Stimulated activated CD8-positive, alpha-beta memory T cell treated with anti-CD3 and anti-CD28 coated beads, Interleukin-15, amount 100 ng/mL, for 4 hours (primary cell): ENCODE data around the gene HKDC1.
"Not testable (repeated sequence)": the region's sequence is repeated elsewhere in the genome, so short reads cannot be mapped to it uniquely, and the experiment has no call there.

Experiments used
- DNase-seq, 2 donors: peaks; one replicate each; pipeline ENCODE4 v3.0.0-alpha.2; 2020; ENCODE audit warnings: low read depth in 2 of 2

The HKDC1 gene

GRCh38 chr10:69278446-69278963, 58.4 kb downstream of the HKDC1 start, which contains the start of gene HK1:
Gene HK1, plus strand, starts transcription at chr10:69278496.
- no peak for DNase-seq

GRCh38 chr10:69279110-69279509, 59.0 kb downstream of the HKDC1 start:
- no peak for DNase-seq

DNA sequence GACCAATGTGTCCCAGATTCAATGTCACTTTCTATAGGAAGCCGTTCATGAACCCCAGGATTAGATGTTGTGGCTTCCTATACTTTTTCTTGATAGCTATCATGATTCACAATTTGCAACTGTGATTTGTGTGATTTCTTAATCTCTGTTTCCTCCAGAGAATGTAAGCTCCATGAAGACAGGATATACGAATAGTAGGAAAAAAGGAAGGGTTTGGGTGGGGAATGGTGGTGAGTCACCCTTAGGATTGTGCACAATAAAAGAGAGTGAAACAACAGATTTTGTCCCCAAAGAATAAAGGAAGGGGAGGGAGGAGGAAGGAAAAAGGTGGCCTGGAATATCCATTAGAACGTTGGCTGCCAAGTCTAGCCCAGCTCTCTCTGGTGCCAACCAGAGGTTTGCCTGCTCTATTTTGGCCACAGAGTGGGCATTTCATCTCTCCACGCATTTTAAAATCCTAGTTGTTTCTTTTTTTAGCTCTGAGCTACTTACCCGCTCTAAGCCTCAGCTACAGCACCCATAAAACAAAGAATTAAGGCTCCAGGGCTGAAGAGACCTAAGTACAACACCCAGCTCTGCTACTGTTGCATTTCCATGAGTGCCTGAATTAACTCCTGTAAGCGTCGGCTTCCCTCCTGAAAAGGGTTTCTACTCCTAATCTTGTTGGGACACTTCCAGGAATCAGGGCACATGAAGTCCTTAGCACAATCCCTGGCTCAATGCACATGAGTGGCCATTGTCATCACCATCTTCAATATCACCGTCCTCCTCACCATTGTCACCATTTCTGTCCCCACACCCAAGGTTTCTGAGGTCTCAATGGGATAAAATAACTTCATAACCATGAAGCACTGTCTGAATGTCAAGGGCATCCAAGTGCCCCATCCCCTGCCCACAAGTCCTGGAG, 61.6 kb downstream of the HKDC1 start:
- DNase-seq, result no peak

- not testable (repeated sequence) for DNase-seq
Measured at GRCh38 chr10:69284402-69284801, 64.3 kb downstream of the HKDC1 start.

DNA sequence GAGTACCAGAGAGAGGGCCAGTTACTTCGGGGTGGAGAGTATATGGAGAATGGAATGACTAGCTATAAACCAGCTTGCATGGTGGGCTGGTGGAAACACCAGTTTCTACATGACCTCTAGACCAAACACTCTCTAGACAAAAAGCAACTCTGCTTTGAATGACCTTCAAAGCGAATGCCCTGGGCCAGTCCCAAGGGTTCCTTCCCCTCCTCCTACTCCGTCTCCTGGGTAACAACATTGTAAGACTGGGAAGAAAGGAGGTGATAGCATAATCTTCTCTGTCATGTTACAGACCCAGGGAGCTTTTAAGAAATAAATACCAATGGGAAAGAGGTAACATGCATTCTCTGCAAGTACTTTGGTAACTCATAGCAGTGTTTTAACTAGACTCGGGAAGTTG, 65.6 kb downstream of the HKDC1 start:
- DNase-seq, result no peak

GRCh38 chr10:69287181-69287580, 67.0 kb downstream of the HKDC1 start:
- no peak for DNase-seq

DNA sequence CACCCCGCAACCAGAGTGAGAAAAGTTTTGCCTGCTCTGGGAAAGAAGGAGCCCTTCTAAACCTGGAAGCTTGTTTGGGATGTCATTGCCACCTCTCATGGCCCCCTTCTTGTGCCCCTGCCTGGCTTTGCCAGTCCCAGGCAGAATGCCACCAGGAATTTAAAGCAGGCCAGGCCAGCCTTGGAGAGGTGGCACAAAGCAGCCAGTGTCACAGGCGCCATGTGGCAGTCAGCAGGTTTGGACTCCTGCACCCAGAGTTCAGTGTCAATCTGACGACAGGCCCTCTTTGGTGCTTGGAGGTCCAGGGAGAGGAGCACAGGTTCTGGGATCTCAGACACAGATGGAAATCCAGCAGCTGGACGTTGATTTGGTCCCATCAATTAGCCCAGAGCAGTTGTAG, 70.9 kb downstream of the HKDC1 start:
- no peak for DNase-seq

GRCh38 chr10:69292459-69292858, 72.3 kb downstream of the HKDC1 start:
- no peak for DNase-seq

GRCh38 chr10:69295027-69295636, 75.0 kb downstream of the HKDC1 start:
- DNase-seq, result no peak

DNA sequence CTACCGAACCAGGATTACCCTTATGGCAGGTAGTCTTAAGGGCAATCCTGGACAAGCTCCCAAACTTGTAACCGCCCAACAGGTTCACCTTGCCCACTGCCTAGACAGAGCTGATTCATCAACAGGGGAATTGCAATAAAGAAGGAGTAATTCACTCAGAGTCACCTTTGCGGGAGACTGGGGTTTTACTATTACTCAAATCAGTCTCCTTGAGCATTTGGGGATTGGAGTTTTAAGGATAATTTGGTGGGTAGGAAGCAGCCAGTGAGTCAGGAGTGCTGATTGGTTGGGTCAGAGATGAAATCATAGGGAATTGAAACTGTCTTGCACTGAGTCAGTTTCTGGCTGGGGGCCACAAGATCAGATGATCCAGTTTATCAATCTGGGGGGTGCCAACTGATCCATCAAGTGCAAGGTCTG, 83.5 kb downstream of the HKDC1 start:
- DNase-seq, result no peak

- DNase-seq, result no peak
Measured at GRCh38 chr10:69306421-69306820, 86.3 kb downstream of the HKDC1 start.

GRCh38 chr10:69307434-69307833, 87.3 kb downstream of the HKDC1 start:
- no peak for DNase-seq

DNA sequence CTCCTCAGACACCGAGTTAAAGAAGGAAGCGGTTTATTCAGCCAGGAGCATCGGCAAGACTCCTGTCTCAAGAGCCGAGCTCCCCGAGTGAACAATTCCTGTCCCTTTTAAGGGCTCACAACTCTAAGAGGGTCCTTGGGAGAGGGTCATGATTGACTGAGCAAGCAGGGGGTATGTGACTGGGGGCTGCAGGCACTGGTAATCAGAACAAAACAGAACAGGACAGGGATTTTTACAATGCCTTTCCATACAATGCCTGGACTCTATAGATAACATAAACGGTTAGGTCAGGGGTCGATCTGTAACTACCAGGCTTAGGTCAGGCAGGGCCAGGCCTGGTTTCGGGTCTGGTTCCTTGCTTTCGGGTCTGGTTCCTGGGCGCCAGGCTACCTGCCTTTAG, 88.2 kb downstream of the HKDC1 start:
- DNase-seq, result not testable (repeated sequence)

DNA sequence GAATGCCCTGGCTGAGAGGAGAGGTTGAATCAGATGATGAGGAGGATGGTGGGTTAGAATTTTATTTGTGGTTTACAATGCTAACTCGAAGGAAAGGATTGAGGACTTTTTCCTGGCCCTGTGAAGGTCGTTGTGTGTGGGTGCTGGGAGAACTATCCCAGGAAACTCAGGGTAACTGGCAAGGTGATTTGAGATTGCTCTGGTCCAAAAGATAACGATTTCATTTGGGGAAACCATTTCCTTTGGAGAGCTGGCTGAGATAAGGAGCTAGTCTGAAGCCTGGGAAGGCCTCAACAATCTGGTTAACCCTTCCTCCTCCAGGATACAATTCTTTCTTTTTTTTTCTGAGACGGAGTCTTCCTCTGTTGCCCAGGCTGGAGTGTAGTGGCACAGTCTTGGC, 91.2 kb downstream of the HKDC1 start:
- no peak for DNase-seq

- DNase-seq, result no peak
Measured at GRCh38 chr10:69312528-69312927, 92.4 kb downstream of the HKDC1 start.

GRCh38 chr10:69315100-69315542, 95.0 kb downstream of the HKDC1 start:
- DNase-seq, result no peak

- DNase-seq, result no peak
Measured at GRCh38 chr10:69315610-69316312, 95.6 kb downstream of the HKDC1 start.

DNA sequence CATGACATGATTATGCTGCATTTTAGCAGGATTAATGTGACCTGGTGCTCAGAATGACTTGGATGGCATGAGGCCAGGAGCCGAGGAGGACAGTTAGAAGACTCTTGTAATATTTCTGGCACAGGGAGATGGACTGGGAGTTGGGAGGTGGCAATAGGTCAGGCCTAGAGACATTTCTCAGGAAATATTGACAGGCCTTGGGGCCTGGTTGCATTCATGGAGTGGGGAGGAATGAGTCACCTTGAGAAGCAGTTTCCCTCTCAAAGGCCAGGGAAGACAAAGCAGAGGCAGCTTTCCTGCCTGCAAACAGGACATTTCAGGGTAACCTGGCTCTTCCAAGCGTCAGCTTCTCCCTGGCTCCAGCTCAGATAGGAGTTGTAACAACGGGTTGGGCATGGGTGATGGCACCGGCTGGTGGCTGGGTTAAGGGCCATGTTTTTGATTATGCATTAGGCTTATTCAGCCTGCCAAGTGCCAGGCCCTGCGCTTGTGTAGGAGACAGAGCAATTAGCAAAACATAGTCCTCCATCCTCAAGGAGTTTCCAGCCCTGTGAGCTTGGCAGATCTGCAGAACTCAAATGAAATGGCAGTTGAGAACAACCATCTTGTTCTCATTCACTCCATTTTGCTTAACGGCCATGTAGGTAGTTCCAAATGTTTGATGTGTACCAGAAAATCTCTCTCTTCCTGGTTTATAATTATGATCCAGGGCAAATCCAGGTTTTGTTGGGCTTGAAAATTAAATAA, 96.4 kb downstream of the HKDC1 start:
- DNase-seq, result no peak
